Astrocyte (in vitro differentiated cells and primary cell): ENCODE data around the gene SPINK5. TPM values are rescaled to one million over a fixed set of nuclear protein-coding genes. Genes with fewer than 3 reads are reported as not detected.

ENCODE experiments used
- DNase-seq: peaks from one replicate; pipeline ENCODE4 v3.0.0-alpha.2; 2010; ENCODE audit warnings: low read depth
- FAIRE-seq: peaks from 2 replicates; lab custom pipeline; 2011; peaks lifted over from hg19 to GRCh38; lab: Jason Lieb, UNC
- H2AFZ ChIP-seq: 2 replicates; pipeline ENCODE4 v1.6.0; 2012; ENCODE audit warnings: low read depth, low read length, inconsistent platforms
- H3K27ac ChIP-seq: 2 replicates; pipeline ENCODE4 v1.5.1; 2011; ENCODE audit warnings: low read depth, low read length, inconsistent platforms
- H3K27me3 ChIP-seq: 2 replicates; pipeline ENCODE4 v1.6.0; 2011; ENCODE audit warnings: low read length, inconsistent platforms; ENCODE audit not compliant: insufficient read depth
- H3K36me3 ChIP-seq: 2 replicates; pipeline ENCODE4 v1.5.1; 2011; ENCODE audit warnings: low read length, inconsistent platforms; ENCODE audit not compliant: insufficient read depth
- H3K4me1 ChIP-seq: 2 replicates; pipeline ENCODE4 v1.5.1; 2011; ENCODE audit warnings: low read length, inconsistent platforms; ENCODE audit not compliant: insufficient read depth
- H3K4me2 ChIP-seq: 2 replicates; pipeline ENCODE4 v1.6.0; 2012; ENCODE audit warnings: low read length, inconsistent platforms
- H3K4me3 ChIP-seq: 2 replicates; pipeline ENCODE4 v1.5.1; 2011; ENCODE audit warnings: low read depth, mild to moderate bottlenecking, low read length, inconsistent platforms; ENCODE audit not compliant: insufficient read depth
- H3K79me2 ChIP-seq: 2 replicates; pipeline ENCODE4 v1.6.0; 2012; ENCODE audit warnings: mild to moderate bottlenecking, low read length, inconsistent platforms; ENCODE audit not compliant: insufficient read depth
- H3K9ac ChIP-seq: 2 replicates; pipeline ENCODE4 v1.6.0; 2012; ENCODE audit warnings: mild to moderate bottlenecking, low read length, inconsistent platforms
- H3K9me3 ChIP-seq: 2 replicates; pipeline ENCODE4 v1.5.1; 2012; ENCODE audit warnings: low read depth, mild to moderate bottlenecking, low read length, inconsistent platforms; ENCODE audit not compliant: insufficient read depth
- H4K20me1 ChIP-seq: 2 replicates; pipeline ENCODE4 v1.6.0; 2012; ENCODE audit warnings: low read length, inconsistent platforms; ENCODE audit not compliant: insufficient read depth
- H3K27ac Mint-ChIP-seq: one replicate; pipeline ENCODE4 v1.8.0; 2021; ENCODE audit warnings: mild to moderate bottlenecking, mixed read lengths; ENCODE audit not compliant: unreplicated experiment
- H3K27me3 Mint-ChIP-seq: one replicate; pipeline ENCODE4 v1.8.0; 2021; ENCODE audit warnings: low read depth, mixed read lengths; ENCODE audit not compliant: unreplicated experiment
- H3K36me3 Mint-ChIP-seq: one replicate; pipeline ENCODE4 v1.8.0; 2021; ENCODE audit warnings: low read depth, mixed read lengths; ENCODE audit not compliant: unreplicated experiment
- H3K4me1 Mint-ChIP-seq: one replicate; pipeline ENCODE4 v1.8.0; 2021; ENCODE audit warnings: low read depth, mixed read lengths; ENCODE audit not compliant: unreplicated experiment
- H3K4me3 Mint-ChIP-seq: one replicate; pipeline ENCODE4 v1.8.0; 2021; ENCODE audit warnings: mild to moderate bottlenecking, moderate library complexity, mixed read lengths; ENCODE audit not compliant: unreplicated experiment
- H3K9me3 Mint-ChIP-seq: one replicate; pipeline ENCODE4 v1.8.0; 2021; ENCODE audit warnings: mild to moderate bottlenecking, mixed read lengths; ENCODE audit not compliant: unreplicated experiment
- CTCF ChIP-seq: IDR thresholded peaks from 2 replicates; pipeline ENCODE4 v1.5.1; 2011; ENCODE audit warnings: low read depth, mild to moderate bottlenecking, inconsistent platforms, low read length, moderate library complexity; ENCODE audit not compliant: insufficient read depth
- EZH2 ChIP-seq: IDR thresholded peaks from 2 replicates; pipeline ENCODE4 v1.6.1; 2012; ENCODE audit warnings: mild to moderate bottlenecking, low read length, inconsistent platforms; ENCODE audit not compliant: insufficient read depth
- total RNA-seq: library from RNA; stranded (reverse); gene quantifications from 2 replicates; pipeline ENCODE4 v1.2.1, GENCODE V29; 2021

Gene SPINK5
- total RNA-seq, 1 donor from 2014 or later = 1.3 TPM

GRCh38 chr5:148060309-148060708, 3.5 kb upstream of the SPINK5 start:
- H4K20me1 ChIP-seq = no peaks in the 10 kb centered on the region
- no peaks in the 10 kb centered on the region for H3K79me2 ChIP-seq
- H3K9me3 Mint-ChIP-seq = peaks cover 16% of the 10 kb centered on the region
- no peak for FAIRE-seq
- no peak overlapping the region for H3K4me2 ChIP-seq
- no peaks in the 10 kb centered on the region for H3K4me1 Mint-ChIP-seq
- DNase-seq = no peak
- H3K9ac ChIP-seq = no peak overlapping the region
- no peak overlapping the region for H2AFZ ChIP-seq
- H3K4me3 Mint-ChIP-seq = no peak overlapping the region
- H3K36me3 Mint-ChIP-seq = peaks cover 2% of the 10 kb centered on the region
- no peaks in the 10 kb centered on the region for H3K36me3 ChIP-seq
- no peaks in the 10 kb centered on the region for H3K4me1 ChIP-seq
- no peaks in the 10 kb centered on the region for H3K27me3 ChIP-seq
- H3K27ac ChIP-seq = no peak overlapping the region
- TF ChIP-seq CTCF = no peak
- TF ChIP-seq EZH2 = no peak
- H3K27ac Mint-ChIP-seq = no peak overlapping the region
- no peaks in the 10 kb centered on the region for H3K9me3 ChIP-seq
- H3K27me3 Mint-ChIP-seq = no peaks in the 10 kb centered on the region
- H3K4me3 ChIP-seq = no peak overlapping the region

- no peaks in the 10 kb centered on the region for H3K79me2 ChIP-seq
- no peak overlapping the region for H2AFZ ChIP-seq
- no peak overlapping the region for H3K27ac Mint-ChIP-seq
- no peaks in the 10 kb centered on the region for H3K27me3 ChIP-seq
- peaks cover 10% of the 10 kb centered on the region for H3K9me3 Mint-ChIP-seq
- H3K4me2 ChIP-seq = no peak overlapping the region
- H3K4me1 Mint-ChIP-seq = no peaks in the 10 kb centered on the region
- FAIRE-seq (no peak), DNase-seq (no peak)
- H3K27ac ChIP-seq = no peak overlapping the region
- no peak overlapping the region for H3K4me3 ChIP-seq
- H3K9ac ChIP-seq = no peak overlapping the region
- TF ChIP-seq CTCF = no peak
- TF ChIP-seq EZH2 = no peak
- H3K4me3 Mint-ChIP-seq = no peak overlapping the region
- H3K36me3 Mint-ChIP-seq = no peaks in the 10 kb centered on the region
- H3K4me1 ChIP-seq = no peaks in the 10 kb centered on the region
- H4K20me1 ChIP-seq = no peaks in the 10 kb centered on the region
- H3K9me3 ChIP-seq = no peaks in the 10 kb centered on the region
- no peaks in the 10 kb centered on the region for H3K36me3 ChIP-seq
- no peaks in the 10 kb centered on the region for H3K27me3 Mint-ChIP-seq
These were observed 2.9 kb upstream of the SPINK5 start for GRCh38 chr5:148060881-148061280.

- no peak overlapping the region for H3K4me3 Mint-ChIP-seq
- Histone ChIP-seq H3K4me3 (no peak overlapping the region), H3K9me3 (no peaks in the 10 kb centered on the region), H3K9ac (no peak overlapping the region), H3K4me2 (no peak overlapping the region), H4K20me1 (no peaks in the 10 kb centered on the region), H3K27me3 (no peaks in the 10 kb centered on the region), H2AFZ (no peak overlapping the region), H3K79me2 (no peaks in the 10 kb centered on the region), H3K4me1 (no peaks in the 10 kb centered on the region), H3K27ac (no peak overlapping the region), H3K36me3 (no peaks in the 10 kb centered on the region)
- no peak overlapping the region for H3K27ac Mint-ChIP-seq
- no peaks in the 10 kb centered on the region for H3K27me3 Mint-ChIP-seq
- TF ChIP-seq CTCF (no peak), EZH2 (no peak)
- FAIRE-seq (no peak), DNase-seq (no peak)
- no peaks in the 10 kb centered on the region for H3K4me1 Mint-ChIP-seq
- H3K9me3 Mint-ChIP-seq = no peaks in the 10 kb centered on the region
- no peaks in the 10 kb centered on the region for H3K36me3 Mint-ChIP-seq
These were observed 6.8 kb downstream of the SPINK5 start for GRCh38 chr5:148070621-148071020.
